Muscle of leg (tissue), 11 donors: ENCODE data around the gene ADGRF3. TPM values are rescaled to one million over a fixed set of nuclear protein-coding genes. Genes with fewer than 3 reads are reported as not detected.
"Not testable (repeated sequence)": the region's sequence is repeated elsewhere in the genome, so short reads cannot be mapped to it uniquely, and the experiment has no call there.

ENCODE experiments used
- DNase-seq: peaks from one replicate; pipeline ENCODE4 v3.0.0; 2013
- H3K27ac ChIP-seq: one replicate; pipeline ENCODE4 v1.5.1; 2013; ENCODE audit warnings: mild to moderate bottlenecking, low read length, control low read depth
- H3K27me3 ChIP-seq: one replicate; pipeline ENCODE4 v1.6.1; 2013; ENCODE audit warnings: low read length; ENCODE audit not compliant: control insufficient read depth, insufficient read depth
- H3K36me3 ChIP-seq: one replicate; pipeline ENCODE4 v1.6.1; 2013; ENCODE audit warnings: low read length; ENCODE audit not compliant: control insufficient read depth, insufficient read depth
- H3K4me1 ChIP-seq: one replicate; pipeline ENCODE4 v1.6.1; 2013; ENCODE audit warnings: low read length; ENCODE audit not compliant: control insufficient read depth, insufficient read depth
- H3K4me3 ChIP-seq: one replicate; pipeline ENCODE4 v1.5.1; 2013; ENCODE audit warnings: low read length, control low read depth
- H3K9me3 ChIP-seq: replicated peaks from 2 replicates; pipeline ENCODE4 v1.6.1; 2013; ENCODE audit warnings: low read depth, low read length; ENCODE audit not compliant: control insufficient read depth
- WGBS: methylation state at CpG from one replicate; pipeline ENCODE4 v1.1.5; 2013; ENCODE audit warnings: missing lambda C conversion rate; ENCODE audit not compliant: insufficient coverage; 5-methylcytosine and 5-hydroxymethylcytosine counted together
- polyA plus RNA-seq, 8 donors: library from polyadenylated mRNA; unstranded; fragments of 120-200 nt; gene quantifications; one replicate each; pipeline versions ENCODE4 v1.2.1 to v1.2.3, GENCODE V29; 2013; ENCODE audit warnings: inconsistent platforms in 1 of 8, low replicate concordance in 1 of 8; ENCODE audit not compliant: insufficient read length in 8 of 8, insufficient read depth in 1 of 8
- total RNA-seq: library from RNA; stranded (reverse); fragments of 120-200 nt; gene quantifications from one replicate; pipeline ENCODE4 v1.2.4, GENCODE V29; 2013

Gene ADGRF3
- total and polyA plus RNA-seq, 9 donors: 0.12 to 0.54 (median 0.29) TPM

DNA sequence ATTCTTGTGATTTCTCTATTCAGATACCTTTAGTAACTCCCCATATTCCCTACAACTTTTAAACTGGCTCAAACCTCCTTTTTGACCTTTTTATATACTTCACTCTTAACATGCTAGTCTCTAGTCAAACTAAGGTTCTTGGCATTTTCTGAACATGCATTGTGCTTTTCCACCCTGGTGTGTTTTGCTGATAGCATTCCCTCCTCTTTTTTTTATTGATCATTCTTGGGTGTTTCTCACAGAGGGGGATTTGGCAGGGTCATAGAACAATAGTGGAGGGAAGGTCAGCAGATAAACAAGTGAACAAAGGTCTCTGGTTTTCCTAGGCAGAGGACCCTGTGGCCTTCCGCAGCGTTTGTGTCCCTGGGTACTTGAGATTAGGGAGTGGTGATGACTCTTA, 23.1 kb upstream of the ADGRF3 start:
- not testable (repeated sequence) for H3K27ac ChIP-seq, H3K27me3 ChIP-seq, H3K4me3 ChIP-seq, H3K9me3 ChIP-seq, H3K4me1 ChIP-seq, DNase-seq
- no CpG with 5 or more reads among the region's 2 CpGs for WGBS
- H3K36me3 ChIP-seq: peaks cover 16% of the 10 kb centered on the region

DNA sequence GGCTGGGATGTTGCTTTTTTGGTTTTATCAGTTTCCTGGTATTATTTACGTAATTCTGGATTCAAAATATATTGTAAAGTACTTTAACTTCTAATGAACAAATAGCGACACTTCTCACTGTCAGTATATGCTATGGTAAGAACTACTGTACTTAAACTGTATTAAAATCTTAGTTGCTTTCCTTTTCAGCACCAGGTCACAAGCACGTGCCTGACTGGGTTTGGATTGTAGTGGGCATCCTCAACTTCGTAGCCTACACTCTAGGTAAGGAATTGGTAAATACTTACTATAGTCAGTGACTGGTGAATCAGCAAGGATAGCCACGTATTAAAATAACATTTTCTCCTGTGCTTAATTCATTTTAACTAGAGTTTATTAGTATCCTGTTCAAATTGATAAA, 20.4 kb upstream of the ADGRF3 start:
- Histone ChIP-seq H3K27ac (no peak overlapping the region), H3K9me3 (no peaks in the 10 kb centered on the region), H3K27me3 (no peaks in the 10 kb centered on the region), H3K4me1 (no peaks in the 10 kb centered on the region), H3K36me3 (peaks cover 9% of the 10 kb centered on the region), H3K4me3 (no peak overlapping the region)
- DNase-seq: no peak
- WGBS: no CpG with 5 or more reads among the region's 5 CpGs

DNA sequence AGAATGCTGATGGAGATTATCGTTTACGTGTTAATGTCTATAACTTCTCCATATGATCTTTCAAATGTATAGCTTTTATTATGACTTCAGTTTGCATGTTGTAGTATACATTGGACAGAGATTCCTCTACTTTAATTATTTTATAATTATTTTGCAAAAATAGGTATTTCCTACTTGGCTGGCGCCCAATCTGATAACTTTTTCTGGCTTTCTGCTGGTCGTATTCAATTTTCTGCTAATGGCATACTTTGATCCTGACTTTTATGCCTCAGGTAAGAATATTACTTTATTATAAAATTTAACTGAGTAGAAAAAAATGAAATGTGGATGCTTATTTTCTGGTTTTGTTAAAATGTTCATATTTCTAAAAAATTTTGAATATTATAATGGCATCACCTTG, 18.1 kb upstream of the ADGRF3 start:
- peaks cover 9% of the 10 kb centered on the region for H3K36me3 ChIP-seq
- H3K9me3 ChIP-seq: no peaks in the 10 kb centered on the region
- no CpG with 5 or more reads among the region's 4 CpGs for WGBS
- H3K27ac ChIP-seq: no peak overlapping the region
- H3K4me1 ChIP-seq: no peaks in the 10 kb centered on the region
- DNase-seq: no peak
- H3K27me3 ChIP-seq: no peaks in the 10 kb centered on the region
- no peak overlapping the region for H3K4me3 ChIP-seq

DNA sequence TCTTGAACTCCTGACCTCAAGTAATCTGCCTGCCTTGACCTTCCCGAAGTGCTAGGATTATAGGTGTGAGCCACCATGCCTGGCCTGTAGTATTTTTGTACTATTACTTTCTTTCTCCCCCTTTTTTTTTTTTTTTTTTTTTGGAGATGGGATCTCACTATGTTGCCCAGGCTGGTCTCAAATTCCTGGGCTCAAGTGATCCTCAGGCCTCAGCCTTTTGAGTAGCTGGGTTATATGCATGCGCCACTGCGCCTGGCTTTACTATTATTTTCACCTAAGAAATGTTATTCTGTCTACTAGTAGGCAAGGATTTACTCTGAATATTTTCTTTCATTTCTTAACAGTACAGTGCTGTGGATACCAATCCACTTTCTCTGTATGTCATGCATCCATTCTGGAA, 17.4 kb upstream of the ADGRF3 start:
- H3K27me3 ChIP-seq: no peaks in the 10 kb centered on the region
- H3K9me3 ChIP-seq: no peaks in the 10 kb centered on the region
- no peak overlapping the region for H3K27ac ChIP-seq
- no CpG with 5 or more reads among the region's 3 CpGs for WGBS
- no peak for DNase-seq
- H3K4me1 ChIP-seq: no peaks in the 10 kb centered on the region
- no peak overlapping the region for H3K4me3 ChIP-seq
- H3K36me3 ChIP-seq: peaks cover 8% of the 10 kb centered on the region

DNA sequence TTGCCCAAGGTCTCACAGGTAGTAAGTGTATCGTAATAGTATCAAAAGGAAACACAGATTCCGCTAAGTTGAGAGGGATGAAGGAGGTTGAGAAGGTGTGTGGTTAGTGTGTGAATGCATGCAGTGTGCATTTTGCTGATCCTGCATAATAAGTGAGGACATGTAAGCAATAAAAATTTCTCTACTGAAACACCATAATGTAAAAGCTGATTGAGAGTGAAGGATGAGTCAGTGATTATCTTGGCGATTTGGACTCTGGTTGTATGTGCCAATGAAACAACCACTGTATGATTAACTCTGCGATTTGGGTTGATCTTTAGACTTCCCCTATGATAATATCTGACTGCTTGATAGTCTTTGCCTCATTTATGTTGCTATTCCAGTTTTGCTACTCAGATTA, 16.7 kb upstream of the ADGRF3 start:
- Histone ChIP-seq H3K9me3 (no peaks in the 10 kb centered on the region), H3K27me3 (no peaks in the 10 kb centered on the region)
- 94% methylated on average over 2 of the region's 4 CpGs for WGBS

DNA sequence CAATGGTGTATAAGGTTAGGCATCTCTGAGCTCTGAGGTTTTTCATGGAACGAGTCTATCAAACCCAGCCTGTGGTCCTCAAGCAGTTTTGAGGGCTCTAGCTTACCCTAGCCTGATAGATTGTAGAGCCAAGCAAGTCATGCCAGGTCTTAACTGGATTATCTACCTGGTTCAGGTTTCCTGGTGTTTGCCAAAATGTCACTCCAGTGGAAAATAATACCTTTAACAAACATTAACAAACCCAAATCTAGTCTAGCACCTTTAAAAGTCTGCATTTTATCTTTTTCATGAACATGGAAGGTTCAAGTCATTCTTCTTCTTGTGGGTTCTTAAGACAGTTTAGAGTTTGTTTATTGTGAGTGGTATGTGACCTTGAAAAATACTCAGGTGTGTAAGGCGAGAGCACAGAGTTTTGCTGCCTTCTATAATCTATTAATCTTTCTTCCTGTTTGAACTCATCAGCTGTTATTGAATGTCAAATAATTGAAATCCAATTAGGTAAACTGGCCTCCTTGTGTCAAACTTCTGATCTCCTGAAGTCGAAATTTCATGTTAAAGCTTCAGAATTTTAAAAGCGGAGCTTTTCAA, 13.4 kb upstream of the ADGRF3 start:
- H3K4me3 ChIP-seq: no peak overlapping the region
- no peaks in the 10 kb centered on the region for H3K27me3 ChIP-seq
- H3K9me3 ChIP-seq: no peaks in the 10 kb centered on the region
- H3K27ac ChIP-seq: no peak overlapping the region
- H3K36me3 ChIP-seq: no peaks in the 10 kb centered on the region
- peaks cover 5% of the 10 kb centered on the region for H3K4me1 ChIP-seq
- 100% methylated on average over 1 of the region's 4 CpGs for WGBS
- no peak for DNase-seq

More for the DNA sequence above, 16.7 kb upstream of the ADGRF3 start:
- H3K36me3 ChIP-seq: peaks cover 7% of the 10 kb centered on the region
- H3K4me1 ChIP-seq: no peaks in the 10 kb centered on the region
- no peak for DNase-seq
- no peak overlapping the region for H3K27ac ChIP-seq
- H3K4me3 ChIP-seq: no peak overlapping the region

DNA sequence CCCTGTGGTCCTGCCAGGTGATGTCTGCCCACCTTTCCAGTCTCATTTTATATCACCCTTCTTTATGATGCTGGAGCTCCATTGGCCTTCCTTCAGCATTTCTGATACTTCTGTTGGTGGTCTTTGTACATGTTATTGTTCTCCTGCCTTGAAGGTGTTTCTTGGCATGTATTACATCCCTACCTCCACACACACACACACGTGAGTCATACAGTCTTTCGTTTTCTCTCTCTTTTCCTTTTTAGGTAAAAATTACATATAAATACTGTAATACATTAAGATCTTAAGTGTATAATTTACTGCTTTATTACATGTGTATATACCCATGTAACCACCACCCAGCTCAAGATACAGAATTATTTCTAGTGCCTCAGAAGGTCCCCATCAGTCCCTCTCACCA, 10.2 kb upstream of the ADGRF3 start:
- no peak overlapping the region for H3K4me3 ChIP-seq
- H3K36me3 ChIP-seq: no peaks in the 10 kb centered on the region
- WGBS: no CpG with 5 or more reads among the region's 2 CpGs
- H3K27ac ChIP-seq: no peak overlapping the region
- H3K4me1 ChIP-seq: peaks cover 5% of the 10 kb centered on the region
- H3K27me3 ChIP-seq: no peaks in the 10 kb centered on the region
- H3K9me3 ChIP-seq: no peaks in the 10 kb centered on the region
- DNase-seq: no peak

DNA sequence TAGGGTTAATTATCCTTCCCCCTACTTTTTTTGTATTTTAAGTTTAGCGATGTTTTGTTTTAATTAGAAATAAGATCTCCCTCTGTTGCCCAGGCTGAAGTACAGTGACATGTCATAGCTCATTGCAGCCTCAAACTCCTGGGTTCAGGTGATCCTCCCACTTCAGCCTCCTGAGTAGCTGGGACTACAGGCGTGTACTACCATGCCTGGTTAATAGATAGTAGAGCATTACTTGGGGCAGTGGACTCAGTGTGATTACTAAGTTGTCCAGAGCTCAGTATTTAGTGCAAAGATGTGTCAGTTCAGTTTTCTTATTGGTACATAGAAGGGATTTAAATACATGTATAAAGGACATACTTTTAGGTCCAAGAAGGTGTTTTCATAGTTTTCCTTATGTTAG, 9.5 kb upstream of the ADGRF3 start:
- H3K4me3 ChIP-seq: no peak overlapping the region

DNA sequence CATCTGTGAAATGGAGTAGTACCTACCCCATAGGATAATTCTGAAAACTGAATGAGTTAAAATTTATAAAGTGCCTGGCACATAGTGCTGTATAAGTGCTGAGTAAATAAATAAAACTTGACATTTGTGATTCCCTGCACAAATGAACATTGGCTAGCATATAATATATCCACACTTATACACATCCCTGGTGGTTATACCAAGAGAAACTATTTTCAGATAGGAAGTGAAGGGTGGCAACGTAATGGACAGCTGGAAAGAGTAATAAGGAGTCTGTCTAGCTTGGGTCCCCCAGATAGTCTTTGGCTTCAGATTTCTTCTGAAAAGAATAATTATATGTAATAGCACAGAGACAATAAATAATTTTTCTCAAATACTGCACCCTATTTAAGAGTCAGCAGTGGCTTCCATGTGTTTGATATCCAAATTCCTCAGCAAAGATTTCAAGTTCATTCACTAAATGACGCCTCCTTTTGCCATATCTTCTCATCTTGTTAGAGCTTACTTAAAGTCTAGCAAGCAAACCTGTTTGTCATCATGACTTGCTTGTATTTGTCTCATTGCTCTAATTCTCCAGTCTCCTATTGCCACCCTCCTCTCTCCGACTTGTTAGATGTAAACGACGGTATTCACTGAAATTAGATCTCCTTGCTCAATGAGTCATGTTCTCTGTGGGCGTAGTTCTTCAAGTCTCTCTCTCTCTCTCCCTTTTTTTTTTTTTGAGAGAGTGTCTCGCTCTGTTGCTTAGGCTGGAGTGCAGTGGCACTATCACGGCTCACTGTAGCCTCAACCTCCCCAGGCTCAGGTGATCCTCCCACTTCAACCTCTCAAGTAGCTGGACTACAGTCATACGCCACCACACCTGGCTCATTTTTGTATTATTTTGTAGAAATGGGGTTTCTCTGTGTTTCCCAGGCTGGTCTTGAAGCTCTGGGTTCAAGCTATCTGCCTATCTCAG, 8.7 kb upstream of the ADGRF3 start:
- H3K36me3 ChIP-seq: peaks cover 5% of the 10 kb centered on the region
- H3K9me3 ChIP-seq: no peaks in the 10 kb centered on the region
- H3K4me3 ChIP-seq: no peak overlapping the region
- H3K27me3 ChIP-seq: no peaks in the 10 kb centered on the region
- DNase-seq: peak; percentile 39
- WGBS: 75% methylated on average over 1 of the region's 9 CpGs
- peaks cover 5% of the 10 kb centered on the region for H3K4me1 ChIP-seq
- peak overlapping the region; percentile 47 for H3K27ac ChIP-seq

More for the DNA sequence above, 9.5 kb upstream of the ADGRF3 start:
- no peaks in the 10 kb centered on the region for H3K27me3 ChIP-seq
- WGBS: no CpG with 5 or more reads among the region's 2 CpGs
- H3K36me3 ChIP-seq: peaks cover 5% of the 10 kb centered on the region
- no peaks in the 10 kb centered on the region for H3K9me3 ChIP-seq
- H3K4me1 ChIP-seq: peaks cover 5% of the 10 kb centered on the region
- H3K27ac ChIP-seq: peak overlapping the region; percentile 7
- no peak for DNase-seq

DNA sequence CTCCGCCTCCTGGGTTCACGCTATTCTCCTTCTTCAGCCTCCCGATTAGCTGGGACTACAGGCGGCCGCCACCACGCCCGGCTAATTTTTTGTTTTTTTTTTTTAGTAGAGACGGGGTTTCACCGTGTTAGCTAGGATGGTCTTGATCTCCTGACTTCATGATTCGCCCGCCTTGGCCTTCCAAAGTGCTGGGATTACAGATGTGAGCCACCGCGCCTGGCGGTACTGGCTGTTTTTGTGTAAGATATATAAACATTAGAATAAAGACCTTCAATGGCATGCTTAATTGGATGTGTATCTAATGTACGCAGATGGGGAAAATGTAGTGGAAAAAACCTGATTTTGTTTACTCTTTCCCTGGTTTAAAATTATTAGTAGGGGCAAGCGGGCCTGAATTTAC, 7.9 kb upstream of the ADGRF3 start:
- not testable (repeated sequence) for H3K27me3 ChIP-seq, H3K4me3 ChIP-seq, H3K9me3 ChIP-seq, H3K36me3 ChIP-seq, H3K4me1 ChIP-seq, DNase-seq, H3K27ac ChIP-seq
- 100% methylated on average over 2 of the region's 16 CpGs for WGBS
